CD4-positive, alpha-beta T cell treated with Interleukin-1 beta for 1 hour (primary cell): ENCODE data around the gene RPL27A.
A peak's percentile ranks its signal among the peaks of the same experiment; 100 is the strongest.
"Not testable (repeated sequence)": the region's sequence is repeated elsewhere in the genome, so short reads cannot be mapped to it uniquely, and the experiment has no call there.

ENCODE experiments used
- DNase-seq, 2 donors: peaks; one replicate each; pipeline ENCODE4 v3.0.0-alpha.2; 2020 to 2022

The RPL27A gene

DNA sequence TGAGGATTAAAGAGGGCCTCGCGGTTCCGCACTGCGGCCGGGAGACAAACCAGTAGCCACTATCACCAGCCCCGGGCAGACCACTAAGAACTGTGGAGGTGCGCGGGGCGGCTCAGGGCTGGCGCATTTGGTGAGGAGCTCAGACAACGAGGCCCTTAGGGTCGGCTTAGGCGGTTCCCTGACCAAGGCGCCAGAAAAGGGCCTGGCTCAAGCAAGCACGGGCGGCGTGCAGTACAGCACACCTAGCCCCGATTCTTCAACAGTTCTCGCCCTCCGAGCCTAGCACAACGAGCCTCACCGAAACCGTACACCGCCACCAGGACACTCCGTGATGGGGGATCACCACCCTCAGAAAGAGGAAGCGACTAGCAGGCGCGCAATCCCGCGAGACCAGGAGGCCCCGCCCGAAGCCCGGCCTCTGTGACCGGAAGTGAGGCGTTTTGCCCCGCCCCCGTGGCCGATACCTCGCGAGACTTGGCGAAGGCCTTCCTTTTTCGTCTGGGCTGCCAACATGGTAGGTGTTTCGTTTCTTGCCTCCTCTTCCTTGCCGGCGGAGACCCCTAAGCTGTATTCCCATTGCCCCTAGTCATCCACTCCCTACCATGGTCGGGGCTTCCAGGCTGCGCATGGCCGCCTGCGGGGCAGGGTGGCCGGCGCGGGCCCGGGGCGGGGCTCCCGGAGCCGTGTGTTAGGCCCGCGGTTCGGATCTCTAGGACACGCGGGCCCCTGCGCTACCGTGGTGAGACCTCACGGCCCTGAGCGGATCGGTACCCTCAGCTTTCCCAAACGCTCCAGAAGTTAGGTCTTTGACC, at the start of gene RPL27A, which contains the start of gene TRIM66:
TSS of gene RPL27A (plus strand) at position 490 of the 812 bp plus-strand sequence. CDS start at position 512, 22 bp downstream.
TSS of gene TRIM66 (minus strand) at position 363 of the 812 bp plus-strand sequence. CDS start 10,391 bp downstream, outside the sequence.
- peak; percentile 98 to 99 for DNase-seq

DNA sequence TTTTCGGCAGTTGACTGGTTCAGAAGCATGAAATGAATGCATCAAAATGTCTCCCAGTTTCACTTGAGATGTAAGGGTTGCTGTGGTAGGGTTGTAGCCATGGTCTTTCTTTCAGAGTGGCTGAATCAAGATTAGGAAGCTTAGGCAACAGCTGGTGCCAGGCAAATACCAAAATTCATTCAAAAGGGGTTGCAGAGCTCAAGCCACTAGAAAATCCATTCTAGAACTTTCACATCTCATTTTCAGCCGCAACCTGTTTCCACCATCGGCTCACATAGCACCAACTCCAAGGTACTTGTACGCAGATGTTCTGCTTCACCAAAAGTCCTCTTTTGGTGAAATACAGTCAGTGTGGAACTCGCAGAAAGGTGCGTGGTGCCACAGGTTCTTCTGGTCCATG, 48.1 kb upstream of the RPL27A start:
- no peak for DNase-seq

DNA sequence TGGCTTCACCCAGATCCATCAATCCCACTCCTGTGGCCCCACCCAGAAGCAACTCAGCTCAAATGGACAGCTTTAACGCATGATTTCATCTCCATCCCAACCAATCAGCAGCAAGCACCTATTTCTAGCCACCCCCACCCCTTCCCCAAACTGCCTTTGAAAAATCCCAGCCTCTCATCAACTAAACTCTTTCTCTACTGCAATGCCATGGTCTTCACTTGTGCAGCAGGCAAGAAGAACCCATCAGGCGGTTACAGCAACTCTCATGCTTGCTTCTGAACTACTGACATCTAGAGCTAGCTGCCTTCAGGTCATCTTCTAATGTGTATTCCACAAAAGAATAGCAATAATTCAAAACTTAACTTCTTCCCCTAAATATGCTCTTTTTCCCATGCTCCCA, 46.5 kb upstream of the RPL27A start:
- DNase-seq, result no peak

GRCh38 chr11:8638300-8638699, 44.3 kb upstream of the RPL27A start:
- DNase-seq, result no peak

- DNase-seq, result no peak
These were observed 42.9 kb upstream of the RPL27A start for GRCh38 chr11:8639655-8640054.

DNA sequence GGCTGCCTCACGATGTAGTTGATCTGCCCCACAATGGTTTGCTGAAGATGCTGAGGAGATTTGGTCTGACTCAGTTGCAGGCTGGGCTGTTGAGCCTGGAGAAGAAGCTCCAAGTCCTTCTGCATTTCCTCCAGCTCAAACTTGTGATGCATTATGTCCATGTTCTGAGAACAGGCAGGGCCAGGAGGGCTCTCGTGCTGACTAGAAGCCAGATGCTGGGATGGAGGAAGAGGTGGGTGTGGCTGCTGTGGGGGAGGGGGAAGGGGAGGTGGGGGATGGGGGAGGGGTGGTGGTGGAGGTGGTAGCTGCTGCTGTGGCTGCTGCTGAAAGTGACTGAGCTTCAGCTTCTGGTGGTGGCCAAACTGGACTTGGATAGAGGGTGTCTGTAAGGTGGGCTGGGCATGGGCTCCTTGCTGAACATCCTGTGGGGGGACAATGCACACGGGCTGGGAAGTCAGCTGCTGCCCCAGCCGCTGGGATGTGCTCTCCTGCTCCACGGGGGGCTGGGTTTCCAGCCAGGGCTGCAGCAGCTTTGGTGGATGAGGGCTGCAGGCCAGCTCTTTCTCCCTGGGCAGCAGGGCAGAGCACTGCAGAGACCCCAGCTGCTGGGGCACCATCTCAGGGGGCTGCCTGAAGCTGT, 42.2 kb upstream of the RPL27A start:
- DNase-seq, result no peak

DNA sequence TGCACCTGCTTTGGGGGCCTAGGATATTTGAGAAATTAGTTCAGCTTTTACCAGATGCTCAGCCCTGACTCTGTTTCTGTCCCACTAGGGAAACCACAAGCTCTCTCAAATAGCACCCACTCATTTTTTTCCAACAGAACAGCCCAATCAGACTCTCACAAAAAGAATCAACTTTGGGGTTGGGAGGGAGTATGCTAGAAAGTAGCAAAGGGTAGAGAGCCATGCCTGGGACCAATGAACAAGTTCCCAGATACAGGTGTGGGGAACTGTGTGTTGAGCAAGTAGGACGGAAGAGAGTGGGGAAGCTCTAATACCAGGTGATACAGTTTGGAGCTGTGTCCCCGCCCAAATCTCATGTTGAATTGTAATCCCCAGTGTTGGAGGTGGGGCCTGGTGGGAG, 41.3 kb upstream of the RPL27A start:
- DNase-seq, result no peak

- DNase-seq, result no peak
These were observed 40.3 kb upstream of the RPL27A start for GRCh38 chr11:8642196-8642841.

DNA sequence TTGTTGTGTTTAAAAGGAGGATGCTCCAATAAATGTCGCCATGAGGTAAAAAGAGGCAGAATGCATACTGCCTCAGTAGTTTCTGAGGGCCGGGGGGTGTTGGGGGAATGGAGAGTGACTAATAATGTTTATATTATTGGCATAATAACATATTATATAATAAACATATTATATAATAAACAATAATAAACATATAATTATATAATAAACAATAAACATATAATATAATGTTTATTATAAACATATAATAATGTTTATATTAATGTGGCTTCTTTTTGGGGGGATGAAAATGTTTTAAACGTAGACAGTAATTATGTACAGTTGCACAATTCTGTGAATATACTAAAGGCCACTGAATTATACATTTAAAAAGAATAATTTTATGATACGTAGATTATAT, 35.7 kb upstream of the RPL27A start:
- DNase-seq, result no peak

DNA sequence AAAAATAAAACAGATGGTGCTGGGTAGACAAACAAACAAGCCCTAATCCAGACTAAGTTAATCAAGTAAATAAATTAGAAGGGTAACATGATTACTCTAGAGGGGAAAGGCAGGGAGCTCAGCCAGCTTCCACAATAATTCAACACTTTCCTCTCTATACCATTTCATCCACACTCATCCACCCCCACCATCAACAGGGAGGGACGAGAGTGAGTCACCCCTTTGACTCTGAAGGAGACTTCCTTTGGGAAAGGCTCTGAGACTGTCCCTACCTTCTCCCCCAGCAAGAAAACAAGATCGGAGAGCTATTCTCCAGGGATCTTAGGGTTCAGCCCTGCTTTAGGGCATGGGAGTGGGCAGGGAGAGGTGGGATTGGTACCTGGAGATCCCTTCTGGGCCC, 33.2 kb upstream of the RPL27A start:
- no peak for DNase-seq

DNA sequence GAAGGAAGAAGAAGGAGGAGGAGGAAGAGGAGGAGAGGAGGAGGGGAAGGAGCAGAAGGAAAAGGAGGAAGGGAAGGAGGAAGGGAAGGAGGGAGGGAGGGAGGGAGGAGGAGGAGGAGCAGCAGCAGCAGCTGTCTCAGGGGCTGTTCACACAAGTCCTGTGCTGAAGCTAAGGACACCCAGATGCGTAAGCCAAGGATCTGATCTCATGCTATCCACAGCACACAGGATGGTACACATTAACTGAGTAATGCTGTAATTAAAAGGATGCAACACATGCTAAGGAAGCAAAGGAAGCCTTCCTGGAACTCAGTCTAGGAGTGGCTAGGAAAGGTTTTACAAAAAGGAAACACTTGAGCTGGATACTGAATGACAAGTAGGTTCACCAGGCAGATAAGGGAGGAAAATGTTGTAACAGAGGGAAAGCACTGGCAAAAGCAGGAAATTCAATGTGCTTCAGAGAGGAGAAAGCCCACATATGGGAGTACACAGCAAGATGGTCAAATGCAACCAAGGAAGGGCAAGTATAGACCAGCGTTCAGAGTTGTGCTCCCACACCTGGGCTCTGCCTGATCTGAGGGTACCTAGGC, 32.1 kb upstream of the RPL27A start:
- DNase-seq, result no peak

- DNase-seq, result no peak
These were observed 30.5 kb upstream of the RPL27A start for GRCh38 chr11:8652140-8652539.

- DNase-seq, result no peak
These were observed 28.1 kb upstream of the RPL27A start for GRCh38 chr11:8654503-8654902.

DNA sequence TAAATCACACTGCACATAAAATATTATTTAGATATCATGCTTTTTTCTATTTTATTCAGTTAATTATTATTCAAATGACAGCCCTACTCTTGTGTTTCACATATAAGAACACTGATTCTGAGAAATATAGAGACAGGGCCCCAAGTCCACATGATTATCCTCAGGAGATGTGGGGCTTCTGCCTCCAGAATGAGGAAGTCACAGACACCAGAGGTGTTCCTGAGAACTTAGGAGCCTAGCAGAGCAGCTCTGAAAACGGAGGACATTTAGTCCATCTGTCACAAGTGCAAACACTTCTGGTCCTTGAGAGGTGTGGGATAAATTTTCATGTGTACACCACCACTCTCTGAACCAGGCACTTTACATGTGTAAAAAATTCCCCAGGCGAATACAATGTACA, 26.3 kb upstream of the RPL27A start:
- DNase-seq, result no peak

DNA sequence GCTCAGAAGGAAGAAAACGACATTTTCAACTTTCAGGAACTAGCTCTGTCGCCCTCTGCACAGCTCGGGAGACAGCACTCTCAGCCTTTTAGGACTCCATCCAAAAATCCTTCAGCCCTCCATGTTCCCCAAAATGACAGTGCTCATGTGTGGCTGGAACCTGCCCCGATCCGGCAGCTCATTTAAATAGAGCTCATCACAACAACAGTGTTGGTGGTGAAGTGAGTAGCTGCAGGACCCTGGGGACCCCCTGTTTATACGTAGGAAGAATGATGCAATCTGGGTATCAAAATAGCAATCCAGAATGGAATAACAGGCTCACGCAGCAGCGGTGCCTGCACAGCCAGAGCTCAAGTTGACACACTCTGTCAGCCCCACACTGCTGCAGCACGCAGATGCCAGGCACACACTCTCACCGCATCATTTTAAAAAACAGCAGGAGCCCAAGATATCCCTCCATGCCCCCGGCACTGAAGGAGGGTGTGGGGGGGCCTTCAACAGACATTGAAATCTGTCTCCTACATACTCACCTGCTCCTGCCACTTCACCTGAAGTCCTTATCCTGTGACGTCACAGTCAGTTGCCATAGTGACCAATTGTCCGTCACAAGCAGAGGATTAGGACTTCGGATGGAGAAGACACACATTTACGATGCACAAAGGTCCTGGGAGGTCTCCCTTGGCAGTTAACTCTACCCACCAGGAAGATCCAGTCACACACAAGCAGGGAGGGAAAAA, 24.1 kb upstream of the RPL27A start:
- no peak for DNase-seq

GRCh38 chr11:8661001-8661795, 21.4 kb upstream of the RPL27A start:
- DNase-seq, result no peak

GRCh38 chr11:8665222-8665621, 17.4 kb upstream of the RPL27A start:
- no peak for DNase-seq

DNA sequence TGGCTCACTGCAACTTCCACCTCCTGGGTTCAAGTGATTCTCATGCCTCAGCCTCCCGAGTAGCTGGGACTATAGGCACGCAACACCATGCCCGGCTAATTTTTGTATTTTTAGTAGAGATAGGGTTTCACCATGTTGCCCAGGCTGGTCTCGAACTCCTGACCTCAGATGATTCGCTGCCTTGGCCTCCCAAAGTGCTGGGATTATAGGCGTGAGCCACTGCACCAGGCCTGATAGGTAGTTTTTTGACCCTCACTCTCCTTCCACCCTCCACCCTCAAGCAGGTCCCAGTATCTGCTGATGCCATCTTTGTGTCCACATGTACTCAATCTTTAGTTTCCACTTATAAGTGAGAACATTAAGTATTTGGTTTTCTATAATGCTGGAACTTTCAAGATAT, 12.5 kb upstream of the RPL27A start:
- DNase-seq, result not testable (repeated sequence)

DNA sequence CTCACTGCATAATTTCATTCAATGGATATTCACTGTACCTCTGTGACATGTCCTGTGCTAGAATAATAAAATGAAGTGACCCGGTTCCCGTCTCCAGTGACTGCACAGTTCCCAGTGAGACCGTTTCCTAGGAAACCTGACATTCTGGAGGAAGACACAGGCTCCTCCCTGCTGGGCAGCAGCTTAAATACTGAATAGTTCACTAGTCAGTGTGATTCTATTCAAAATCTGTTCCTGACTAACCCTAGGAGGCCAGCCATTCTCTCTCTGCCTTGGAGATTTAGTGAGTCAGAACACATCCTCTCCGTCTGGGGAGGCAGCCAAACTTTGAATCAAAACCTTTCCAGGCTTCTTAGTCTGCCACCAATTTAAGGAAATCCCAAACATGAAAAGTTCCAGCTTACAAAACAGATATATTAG, 11.4 kb upstream of the RPL27A start:
- DNase-seq, result no peak

DNA sequence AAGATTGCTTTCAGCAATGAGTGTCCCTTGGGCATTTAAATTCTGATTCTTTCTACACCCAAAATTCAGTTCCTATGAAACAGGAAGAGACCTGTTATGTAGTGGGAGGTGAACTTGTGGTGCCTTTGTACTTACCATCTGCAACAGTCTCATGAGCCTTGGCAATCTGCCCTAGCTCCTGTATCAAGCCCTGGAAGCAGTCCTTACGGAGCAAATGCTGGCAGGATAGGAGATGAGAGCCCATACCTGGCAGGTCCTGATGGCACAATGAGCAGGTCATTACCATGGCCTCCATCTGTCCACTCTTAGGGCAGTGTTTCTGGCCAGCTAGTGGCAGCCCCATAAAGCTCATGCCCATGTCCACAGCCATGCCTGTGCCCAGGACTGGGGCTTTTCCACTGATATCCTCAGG, 10.9 kb upstream of the RPL27A start:
- no peak for DNase-seq

DNA sequence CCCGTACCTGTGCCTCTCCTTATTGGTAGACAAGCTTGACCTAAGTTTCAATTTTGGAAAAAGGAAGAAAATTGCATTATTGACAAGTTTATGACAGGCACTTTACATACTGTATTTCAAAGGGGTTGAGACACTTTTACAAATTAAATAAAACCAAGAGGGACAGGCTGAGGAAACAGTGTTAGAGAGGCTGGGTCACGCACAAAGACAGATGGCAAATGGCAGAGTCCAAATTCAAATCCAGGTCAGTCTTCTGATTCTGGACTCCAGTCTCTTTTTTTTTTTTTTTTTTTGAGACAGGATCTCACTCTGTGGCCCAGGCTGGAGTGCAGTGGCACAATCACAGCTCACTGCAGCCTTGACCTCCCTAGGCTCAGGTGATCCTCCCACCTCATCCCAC, 10.2 kb upstream of the RPL27A start:
- no peak for DNase-seq

DNA sequence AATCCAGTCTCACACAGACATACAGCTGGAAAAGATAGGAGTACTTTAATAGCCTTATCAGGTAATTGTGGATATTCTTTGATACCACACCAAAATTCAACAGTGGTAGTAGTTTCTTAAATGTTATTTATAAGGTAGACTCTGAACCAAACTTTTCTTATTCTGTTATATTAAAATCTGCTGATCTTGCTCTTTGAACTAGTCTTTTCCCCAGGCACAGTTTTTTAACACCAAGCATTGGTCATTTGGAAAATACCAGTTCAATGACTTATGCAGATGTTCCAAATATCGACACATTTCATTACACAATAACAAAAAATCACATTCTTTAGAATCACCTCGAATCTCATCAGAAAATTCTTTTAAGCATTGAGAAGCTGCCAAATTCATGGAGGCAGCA, 7.7 kb upstream of the RPL27A start:
- no peak for DNase-seq
